A549 (cell line): ENCODE measurements around the gene UNCX. TPM values are rescaled to one million over a fixed set of nuclear protein-coding genes. Genes with fewer than 3 reads are reported as not detected.

Experiments
- ATAC-seq, 2 experiments: fragments of 200-7000 bp in 1 of 2; fragments of >200 bp in 1 of 2; cut with Nextera tagmentation in 1 of 2; cut with Tn5 transposase in 1 of 2; 3 replicates each; pipeline versions ENCODE4 v1.8.0 to v1.9.1; 2018 to 2020; ENCODE audit warnings: mild to moderate bottlenecking in 1 of 2, moderate library complexity in 1 of 2
- CTCF ChIA-PET: fragments of 300-600 bp; sonication (Branson Sonifier 250); formaldehyde crosslinking; extraction: SDS; loops from one replicate; lab custom pipeline; 2021; ENCODE audit warnings: antibody characterized with exemption, inconsistent platforms; lab: Yijun Ruan, JAX
- POLR2A ChIA-PET: fragments of 350-600 bp; formaldehyde crosslinking; extraction: SDS; loops from one replicate; lab custom pipeline; 2021; ENCODE audit warnings: antibody characterized with exemption, inconsistent platforms; lab: Yijun Ruan, JAX
- DNase-seq, 2 experiments: peaks; one replicate each; pipeline versions ENCODE4 v3.0.0 to v3.0.0-alpha.2; 2011 to 2016; ENCODE audit warnings: low read depth in 1 of 2, low spot score in 1 of 2
- FAIRE-seq: peaks from 2 replicates; lab custom pipeline; 2011; peaks lifted over from hg19 to GRCh38; lab: Jason Lieb, UNC
- H3K27ac ChIP-seq, 2 experiments: fragments of >200 bp; sonication (Bioruptor Twin); formaldehyde crosslinking; 3 replicates each; pipeline ENCODE4 v1.5.1; 2016 to 2017
- H3K4me1 ChIP-seq: fragments of >200 bp; sonication (Bioruptor Twin); formaldehyde crosslinking; 3 replicates; pipeline ENCODE4 v1.6.1; 2016
- H3K4me2 ChIP-seq: fragments of >200 bp; sonication (Bioruptor Twin); formaldehyde crosslinking; 3 replicates; pipeline ENCODE4 v1.6.1; 2016
- H3K4me3 ChIP-seq: fragments of >200 bp; sonication (Bioruptor Twin); formaldehyde crosslinking; 3 replicates; pipeline ENCODE4 v1.5.1; 2016
- H3K9me3 ChIP-seq: fragments of >200 bp; sonication (Bioruptor Twin); formaldehyde crosslinking; 3 replicates; pipeline ENCODE4 v1.6.1; 2016
- ATOH8 ChIP-seq: fragments of 250-450 bp; sonication (Bioruptor Pico); IDR thresholded peaks from 2 replicates; pipeline ENCODE4 v1.5.0; 2020; ENCODE audit warnings: low read depth, mild to moderate bottlenecking, moderate library complexity
- CBX2 ChIP-seq: fragments of 200-600 bp; sonication (generic); IDR thresholded peaks from 2 replicates; pipeline ENCODE4 v1.6.1; 2016; ENCODE audit warnings: low read depth, mild to moderate bottlenecking, borderline replicate concordance
- CEBPB ChIP-seq, 2 experiments: fragments of >200 bp in 1 of 2; sonication (Bioruptor Twin) in 1 of 2; formaldehyde crosslinking in 1 of 2; IDR thresholded peaks; 2 replicates each; pipeline ENCODE4 v1.6.1; 2012 to 2016
- CHD4 ChIP-seq: fragments of 200-600 bp; sonication (generic); IDR thresholded peaks from 2 replicates; pipeline ENCODE4 v1.6.1; 2016; ENCODE audit warnings: antibody characterized with exemption, mild to moderate bottlenecking, borderline replicate concordance
- CTCF ChIP-seq: fragments of >200 bp; sonication (Bioruptor Twin); formaldehyde crosslinking; IDR thresholded peaks from 3 replicates; pipeline ENCODE4 v1.5.1; 2016
- E2F6 ChIP-seq: IDR thresholded peaks from 2 replicates; pipeline ENCODE4 v1.6.1; 2012; ENCODE audit warnings: low read depth, borderline replicate concordance
- FOSL2 ChIP-seq, 2 experiments: fragments of 450-650 bp in 1 of 2; fragments of >200 bp in 1 of 2; sonication (Bioruptor Twin) in 1 of 2; formaldehyde crosslinking; IDR thresholded peaks; 2 replicates each; pipeline versions ENCODE4 v1.5.0 to v1.6.1; 2016 to 2020; ENCODE audit warnings: mild to moderate bottlenecking in 1 of 2, moderate library complexity in 1 of 2
- FOXS1 ChIP-seq: fragments of 250-450 bp; sonication (Bioruptor Pico); IDR thresholded peaks from 2 replicates; pipeline ENCODE4 v1.5.0; 2020; ENCODE audit warnings: mild to moderate bottlenecking, moderate library complexity
- GATA3 ChIP-seq: IDR thresholded peaks from 2 replicates; pipeline ENCODE4 v1.6.1; 2012; ENCODE audit warnings: borderline replicate concordance
- HEYL ChIP-seq: fragments of 250-450 bp; sonication (Bioruptor Pico); IDR thresholded peaks from 2 replicates; pipeline ENCODE4 v1.8.0; 2021; ENCODE audit warnings: mild to moderate bottlenecking, moderate library complexity
- HOXA7 ChIP-seq: fragments of 250-450 bp; sonication (Bioruptor Pico); IDR thresholded peaks from 2 replicates; pipeline ENCODE4 v1.5.0; 2020; ENCODE audit warnings: mild to moderate bottlenecking, moderate library complexity
- HOXB13 ChIP-seq: fragments of 250-450 bp; sonication (Bioruptor Pico); IDR thresholded peaks from 2 replicates; pipeline ENCODE4 v1.5.0; 2020; ENCODE audit warnings: low read depth, mild to moderate bottlenecking, moderate library complexity
- HOXB5 ChIP-seq: fragments of 250-450 bp; sonication (Bioruptor Pico); IDR thresholded peaks from 2 replicates; pipeline ENCODE4 v1.5.0; 2020; ENCODE audit warnings: mild to moderate bottlenecking, moderate library complexity
- JUNB ChIP-seq: fragments of >200 bp; sonication (Bioruptor Twin); formaldehyde crosslinking; IDR thresholded peaks from 2 replicates; pipeline ENCODE4 v1.6.1; 2016
- MAX ChIP-seq: IDR thresholded peaks from 2 replicates; pipeline ENCODE4 v1.6.1; 2012
- MYC ChIP-seq: IDR thresholded peaks from 2 replicates; pipeline ENCODE4 v1.6.1; 2012; ENCODE audit warnings: mild to moderate bottlenecking, inconsistent platforms, low read length, improper control_type of control experiment, borderline replicate concordance
- NFE2L2 ChIP-seq: fragments of 150-350 bp; conservative IDR thresholded peaks from 2 replicates; pipeline ENCODE4 v1.6.1; 2014; ENCODE audit warnings: low read length
- NR3C1 ChIP-seq: fragments of >200 bp; sonication (Bioruptor Twin); formaldehyde crosslinking; IDR thresholded peaks from 3 replicates; pipeline ENCODE4 v1.6.1; 2017
- RAD21 ChIP-seq, 2 experiments: fragments of >200 bp in 1 of 2; sonication (Bioruptor Twin) in 1 of 2; formaldehyde crosslinking in 1 of 2; IDR thresholded peaks in 1 of 2; conservative IDR thresholded peaks in 1 of 2; 2 replicates in 1 of 2; 3 replicates in 1 of 2; pipeline ENCODE4 v1.6.1; 2012 to 2018; ENCODE audit warnings: inconsistent platforms in 1 of 2
- RARB ChIP-seq: fragments of 250-450 bp; sonication (Bioruptor Pico); IDR thresholded peaks from 2 replicates; pipeline ENCODE4 v1.8.0; 2021; ENCODE audit warnings: mild to moderate bottlenecking, moderate library complexity
- SMC3 ChIP-seq: fragments of >200 bp; sonication (Bioruptor Twin); formaldehyde crosslinking; IDR thresholded peaks from 3 replicates; pipeline ENCODE4 v1.6.1; 2018; ENCODE audit warnings: inconsistent platforms
- TP53 ChIP-seq: fragments of 250-450 bp; sonication (Bioruptor Pico); IDR thresholded peaks from 2 replicates; pipeline ENCODE4 v1.5.0; 2021; ENCODE audit warnings: mild to moderate bottlenecking, moderate library complexity
- USF2 ChIP-seq: fragments of 450-650 bp; IDR thresholded peaks from 2 replicates; pipeline ENCODE4 v1.6.1; 2014; ENCODE audit warnings: antibody characterized with exemption
- ZSCAN20 ChIP-seq: fragments of 250-450 bp; sonication (Bioruptor Pico); IDR thresholded peaks from 2 replicates; pipeline ENCODE4 v1.8.0; 2022; ENCODE audit warnings: mild to moderate bottlenecking, moderate library complexity
- WGBS: methylation state at CpG from one replicate; pipeline ENCODE4 v1.1.6; 2017; ENCODE audit errors: missing lambda C conversion rate; 5-methylcytosine and 5-hydroxymethylcytosine counted together
- polyA plus RNA-seq, 4 experiments: library from polyadenylated mRNA; depleted of rRNA in 3 of 4; stranded (reverse); fragments of >200 nt; fragmentation: RNase III in 1 of 4; extraction: RNeasy Plus Mini Kit Qiagen cat#74134 plus additional on column Dnase treatment in 1 of 4; gene quantifications; 2 replicates in 3 of 4; 3 replicates in 1 of 4; pipeline ENCODE4 v1.2.3, GENCODE V29; 2011 to 2017

Gene UNCX
- polyA plus RNA-seq, 2 of the 4 experiments (the other 2 are of a cell fraction) = not detected

- Histone ChIP-seq H3K4me3 (no peak overlapping the region), H3K4me2 (peak overlapping the region; percentile 51; the same call in 2 of the 3 replicates), H3K27ac (no peak overlapping the region), H3K9me3 (no peaks in the 10 kb centered on the region), H3K4me1 (0 out of 3 replicates have a peak, but pooled peaks cover 3% of the 10 kb centered on the region)
- no peak for FAIRE-seq
- 28% methylated on average over 50 of the region's 52 CpGs for WGBS
- peak; percentile 54 to 87; a peak in 3 of 6 replicates for ATAC-seq
- POLR2A ChIA-PET = no interaction called here
- peak in 1 of 2 experiments; percentile 72 for DNase-seq
- CTCF ChIA-PET = interaction anchor here (0.6 to 10.2 kb wide), 41 partner anchors 9 to 254 kb away, joined by 3 to 218 read pairs (median 5); no protein-coding TSS in a partner anchor
- TF ChIP-seq RAD21 (conservative IDR thresholded peaks at IDR 0.05 in 1 of 2, IDR thresholded peaks at IDR 0.05 in 1 of 2) (peak; percentile 74 to 81), MAX (no peak), SMC3 (peak; percentile 93), CTCF (peak; percentile 95)
These were observed 7.1 kb upstream of the UNCX start for GRCh38 chr7:1225441-1226185.

GRCh38 chr7:1226186-1226901 lies 6.3 kb upstream of the UNCX start:
- DNase-seq (no peak), ATAC-seq (no peak), FAIRE-seq (no peak)
- H3K4me3 ChIP-seq = no peak overlapping the region
- no peak for TF ChIP-seq HOXB5
- TF ChIP-seq CEBPB (IDR thresholded peaks at IDR 0.05) = no peak
- no peak for TF ChIP-seq ATOH8
- no peak for TF ChIP-seq RARB
- no peak for TF ChIP-seq NR3C1
- no peak for TF ChIP-seq FOXS1 (CRISPR knock-in tag)
- TF ChIP-seq MYC = no peak
- TF ChIP-seq NFE2L2 = no peak
- no peak for TF ChIP-seq HEYL (CRISPR knock-in tag)
- TF ChIP-seq TP53 (CRISPR knock-in tag) = no peak
- no peak for TF ChIP-seq HOXA7
- TF ChIP-seq FOSL2 (IDR thresholded peaks at IDR 0.05) = no peak
- no peak for TF ChIP-seq FOSL2 (CRISPR knock-in tag; IDR thresholded peaks at IDR 0.05)
- TF ChIP-seq GATA3 = no peak
- ChIA-PET CTCF (interaction anchor here (0.7 to 10.2 kb wide), 39 partner anchors 9 to 277 kb away, joined by 3 to 218 read pairs (median 7); no protein-coding TSS in a partner anchor), POLR2A (no interaction called here)
- no peak overlapping the region for H3K27ac ChIP-seq
- 63% methylated on average over 22 of the region's 23 CpGs for WGBS
- no peak overlapping the region for H3K4me2 ChIP-seq
- H3K9me3 ChIP-seq = no peaks in the 10 kb centered on the region
- H3K4me1 ChIP-seq = 0 out of 3 replicates have a peak, but pooled peaks cover 3% of the 10 kb centered on the region

GRCh38 chr7:1227071-1227804 lies 5.4 kb upstream of the UNCX start:
- peaks cover 4% of the 10 kb centered on the region; the same call in 1 of the 3 replicates for H3K4me1 ChIP-seq
- no peak for TF ChIP-seq CHD4
- no peak for TF ChIP-seq E2F6
- TF ChIP-seq ATOH8 = no peak
- no peak for TF ChIP-seq JUNB
- TF ChIP-seq USF2 = no peak
- no peak for TF ChIP-seq CBX2
- no peak for TF ChIP-seq ZSCAN20 (CRISPR knock-in tag)
- no peak for TF ChIP-seq HOXB13 (CRISPR knock-in tag)
- no peak overlapping the region for H3K4me2 ChIP-seq
- POLR2A ChIA-PET = interaction anchor here (0.5 kb wide), 1 partner anchor 12 kb away, joined by 3 read pairs; no protein-coding TSS in a partner anchor
- H3K4me3 ChIP-seq = no peak overlapping the region
- no peak overlapping the region for H3K27ac ChIP-seq
- H3K9me3 ChIP-seq = no peaks in the 10 kb centered on the region
- WGBS = 86% methylated on average over 17 of the region's 25 CpGs
- FAIRE-seq (no peak), DNase-seq (no peak), ATAC-seq (no peak)
- CTCF ChIA-PET = interaction anchor here (0.6 to 10.2 kb wide), 21 partner anchors 8 to 276 kb away, joined by 3 to 218 read pairs (median 7); no protein-coding TSS in a partner anchor
